GM21367 (cell line): ENCODE results near the gene FCN1.
"Not testable (repeated sequence)": the region's sequence is repeated elsewhere in the genome, so short reads cannot be mapped to it uniquely, and the experiment has no call there.

ENCODE experiments used
- ATAC-seq: cut with Tn5 transposase; IDR thresholded peaks from one replicate; pipeline ENCODE4 v1.9.1; 2021; ENCODE audit not compliant: unreplicated experiment

The FCN1 gene

DNA sequence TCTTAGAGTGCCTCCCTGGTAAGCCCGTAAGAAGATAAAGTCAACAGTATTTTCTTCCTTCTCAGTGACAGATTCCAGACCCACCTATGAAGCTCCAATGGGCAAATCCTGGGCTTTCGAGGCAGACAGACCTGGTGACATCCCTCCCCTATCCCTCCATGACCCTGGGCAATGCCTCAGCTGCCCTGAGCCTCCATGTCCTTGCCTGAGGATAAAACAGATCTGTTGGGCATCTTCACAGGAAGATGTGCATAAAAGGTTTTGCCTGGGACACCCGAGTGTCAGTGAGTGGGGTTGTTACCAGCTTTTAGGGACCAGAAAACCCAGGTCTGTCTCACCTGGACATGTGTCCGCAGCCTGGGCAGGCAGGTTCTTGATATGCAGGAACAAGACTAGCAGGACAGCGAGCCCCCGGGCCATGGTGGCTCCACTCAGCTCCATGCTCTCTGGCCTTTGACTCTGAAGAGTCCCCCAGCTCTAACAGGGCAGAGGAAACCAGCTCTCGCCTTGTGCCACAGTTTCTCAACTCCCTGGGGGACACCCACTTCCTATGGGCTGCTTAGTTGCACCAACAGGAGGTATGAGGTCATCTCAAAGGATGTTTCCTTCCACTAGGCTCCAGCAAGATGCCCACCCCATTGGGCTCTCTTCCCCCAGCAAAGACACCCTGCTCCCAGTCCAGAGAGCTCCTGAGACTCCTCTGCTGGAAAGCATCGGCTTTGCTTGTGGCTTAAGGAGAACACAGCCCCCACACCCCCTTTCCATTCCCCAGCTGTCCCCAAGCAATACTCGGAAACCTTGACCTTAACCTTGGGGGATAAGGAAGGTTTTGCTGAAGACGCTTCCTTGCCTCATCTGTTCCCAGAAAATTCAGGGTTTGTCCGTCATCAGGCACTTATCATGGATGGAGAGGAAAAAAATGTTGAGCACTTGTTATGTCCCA, at the start of gene FCN1:
Gene FCN1, minus strand, starts transcription at position 482 of the 943 bp plus-strand sequence. Its CDS starts 41 bp downstream, at position 441.
- no peak for ATAC-seq

DNA sequence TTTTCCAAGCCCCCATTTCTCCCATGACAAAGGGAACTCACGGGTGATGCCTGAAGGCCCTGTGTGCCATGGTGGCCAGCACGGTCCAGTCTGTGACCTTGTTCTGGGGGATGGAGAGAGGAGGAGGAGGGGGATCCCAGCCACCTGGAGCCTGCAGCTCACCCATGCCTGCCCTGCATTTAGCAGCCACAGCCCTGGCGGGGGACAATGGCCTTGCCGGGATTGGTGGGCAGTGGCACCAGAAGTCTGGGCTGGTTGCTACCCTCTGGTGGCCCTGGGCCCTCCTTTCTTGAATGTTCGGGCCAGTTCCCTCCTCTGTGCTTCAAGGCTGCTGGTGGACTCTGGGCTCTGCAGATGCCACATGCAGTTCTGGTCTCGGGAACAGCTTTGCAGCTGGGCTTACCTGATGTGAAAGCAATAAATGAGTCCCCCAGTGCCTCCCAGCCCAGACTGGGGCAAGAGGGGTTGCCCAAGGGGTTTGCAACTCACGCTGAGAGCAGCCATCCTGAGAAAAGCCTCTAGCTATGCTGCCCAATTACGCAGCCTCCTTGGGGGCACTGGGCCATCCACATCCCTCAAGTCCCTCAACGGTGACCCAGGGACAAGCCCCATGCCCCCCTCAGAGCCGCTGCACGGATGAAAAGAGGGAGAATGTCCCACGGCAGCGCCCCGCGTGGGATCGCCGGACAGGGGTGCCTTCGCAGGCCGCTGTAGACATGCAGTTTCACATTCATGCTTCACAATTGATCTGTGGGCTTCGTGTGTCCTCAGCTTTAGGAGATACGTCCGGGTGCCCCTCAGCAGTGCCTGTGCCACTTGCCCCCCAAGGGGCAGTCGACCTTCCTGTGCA, 49.2 kb upstream of the FCN1 start:
- ATAC-seq = no peak

DNA sequence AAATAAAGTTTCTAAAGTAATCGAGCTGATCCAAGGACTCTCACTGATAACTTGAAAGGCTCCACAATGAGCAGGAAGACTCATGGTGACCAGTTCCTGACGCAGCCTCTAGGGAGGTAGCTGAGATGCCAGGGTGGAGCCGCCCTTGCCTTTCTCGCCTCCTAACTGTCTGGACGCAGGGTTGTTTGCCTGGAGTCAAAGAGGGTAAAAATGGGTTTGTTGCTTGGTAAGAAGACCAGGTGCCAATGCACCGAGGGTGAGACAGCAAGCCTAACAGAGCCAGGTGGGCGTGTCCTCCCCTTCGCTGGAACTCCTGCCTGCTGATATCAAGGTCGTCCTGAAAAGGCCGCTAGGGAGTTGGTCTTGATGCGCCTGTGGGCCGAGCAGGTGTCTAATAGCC, 48.6 kb upstream of the FCN1 start:
- ATAC-seq = no peak

DNA sequence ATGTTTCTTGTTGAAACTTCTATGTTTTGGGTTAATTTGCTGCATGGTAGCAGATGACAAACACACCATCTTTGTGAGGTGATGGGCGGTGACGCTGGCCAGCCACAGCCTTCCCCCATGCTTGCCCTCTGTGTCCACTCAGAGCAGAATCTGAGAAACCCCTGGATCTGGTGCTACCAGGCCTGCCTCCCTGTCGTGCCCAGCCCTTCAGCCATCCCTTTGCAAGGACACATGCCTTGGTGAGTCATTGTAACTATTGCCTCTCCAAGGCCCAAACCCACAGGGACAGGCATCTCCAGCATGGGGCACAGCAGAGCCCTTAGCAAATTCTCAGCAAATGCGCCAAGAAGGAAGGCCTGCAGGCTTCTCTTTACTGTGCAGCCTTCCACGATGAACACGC, 48.1 kb upstream of the FCN1 start:
- ATAC-seq = no peak

DNA sequence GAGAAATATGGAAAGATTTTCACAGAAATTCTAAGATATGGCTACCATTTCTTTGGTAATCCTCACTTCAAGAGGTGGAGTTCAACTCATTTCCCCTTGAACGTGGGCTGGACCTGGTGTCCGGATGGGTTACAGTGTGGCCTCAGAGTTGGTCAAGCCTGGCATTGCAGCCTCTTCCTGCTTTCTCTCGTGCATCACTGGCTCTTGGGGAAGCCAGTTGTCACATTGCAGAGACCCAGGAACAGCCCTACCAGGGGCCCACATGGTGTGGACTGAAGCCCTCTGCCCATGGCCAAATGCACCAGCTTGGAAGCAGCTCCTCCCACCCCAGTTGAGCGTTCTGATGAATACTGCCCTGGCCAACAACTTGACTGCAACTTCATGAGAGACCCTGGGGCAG, 47.7 kb upstream of the FCN1 start:
- ATAC-seq = no peak

DNA sequence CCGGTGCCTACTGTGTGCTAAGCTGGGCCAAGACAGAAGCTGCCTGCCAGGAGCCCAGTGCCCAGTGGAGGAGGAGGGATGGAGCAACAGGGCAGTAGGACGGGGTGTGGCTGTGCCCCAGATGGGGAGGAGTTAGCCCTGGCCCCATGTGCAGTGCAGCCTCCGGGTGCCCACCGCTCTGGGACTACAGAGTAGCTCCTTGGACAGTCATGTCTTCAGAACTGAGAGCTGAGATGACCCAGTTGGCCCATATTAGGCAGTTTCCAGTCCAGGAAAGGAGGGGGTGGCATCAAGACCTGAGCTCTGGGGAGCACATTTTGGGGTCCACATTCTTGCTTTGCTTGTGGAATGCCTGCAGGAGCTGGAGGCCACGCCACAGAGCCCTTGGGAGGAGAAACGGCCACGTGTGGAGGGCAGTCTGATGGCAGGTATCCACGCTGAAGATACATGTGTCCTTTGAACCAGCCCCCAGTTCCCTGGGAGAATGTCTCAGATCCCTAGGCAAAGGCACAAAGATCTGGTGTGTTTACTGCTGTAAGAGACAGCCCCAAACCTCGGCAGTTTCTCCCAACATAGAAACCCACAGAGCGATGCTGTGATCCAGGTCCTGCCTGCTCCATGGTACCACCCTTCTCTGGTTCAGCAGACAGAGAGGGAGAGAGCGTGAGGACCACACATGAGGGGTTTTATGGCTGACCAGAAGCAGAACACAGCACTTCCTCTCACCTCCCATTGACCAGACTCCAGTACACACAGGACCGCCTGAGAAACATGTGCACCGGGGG, 46.8 kb upstream of the FCN1 start:
- ATAC-seq = no peak

DNA sequence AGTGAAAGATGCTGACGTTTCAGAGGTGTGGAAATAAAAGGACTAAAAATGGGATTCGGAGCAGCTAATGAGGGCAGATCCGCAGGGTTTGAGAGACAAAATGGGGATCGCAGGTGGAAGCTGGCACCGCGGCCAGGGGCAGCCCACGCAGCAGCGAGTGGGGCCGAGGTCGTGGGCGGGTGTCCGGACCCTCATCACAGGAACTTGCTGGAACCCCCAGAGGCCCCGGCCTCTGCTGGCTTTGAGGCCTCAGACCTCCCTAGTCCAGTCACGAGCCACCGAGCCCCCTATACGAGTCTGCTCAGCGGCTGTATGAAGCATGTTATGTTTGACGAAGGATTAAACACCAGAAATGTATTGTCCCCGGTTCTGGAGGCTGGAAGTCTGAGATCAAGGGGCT, 45.8 kb upstream of the FCN1 start:
- ATAC-seq = no peak

DNA sequence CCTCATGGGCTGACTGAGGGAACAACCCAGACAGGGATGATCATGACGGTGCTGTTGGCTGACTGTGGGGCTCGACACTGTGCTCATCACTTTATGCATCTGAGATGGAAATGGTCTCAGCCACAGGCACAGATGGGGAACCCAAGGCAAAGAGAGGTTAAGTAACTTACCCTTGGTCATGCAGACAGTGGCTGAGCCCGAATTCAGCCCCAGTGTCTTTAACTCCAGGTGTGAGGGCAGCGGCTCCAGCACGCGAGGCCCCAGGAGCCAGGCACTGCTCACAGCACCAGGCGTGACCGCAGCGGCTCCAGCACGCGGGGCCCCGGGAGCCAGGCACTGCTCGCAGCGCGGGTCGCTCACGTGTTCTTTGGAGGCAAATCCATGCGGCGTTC, 45.3 kb upstream of the FCN1 start:
- ATAC-seq = no peak

DNA sequence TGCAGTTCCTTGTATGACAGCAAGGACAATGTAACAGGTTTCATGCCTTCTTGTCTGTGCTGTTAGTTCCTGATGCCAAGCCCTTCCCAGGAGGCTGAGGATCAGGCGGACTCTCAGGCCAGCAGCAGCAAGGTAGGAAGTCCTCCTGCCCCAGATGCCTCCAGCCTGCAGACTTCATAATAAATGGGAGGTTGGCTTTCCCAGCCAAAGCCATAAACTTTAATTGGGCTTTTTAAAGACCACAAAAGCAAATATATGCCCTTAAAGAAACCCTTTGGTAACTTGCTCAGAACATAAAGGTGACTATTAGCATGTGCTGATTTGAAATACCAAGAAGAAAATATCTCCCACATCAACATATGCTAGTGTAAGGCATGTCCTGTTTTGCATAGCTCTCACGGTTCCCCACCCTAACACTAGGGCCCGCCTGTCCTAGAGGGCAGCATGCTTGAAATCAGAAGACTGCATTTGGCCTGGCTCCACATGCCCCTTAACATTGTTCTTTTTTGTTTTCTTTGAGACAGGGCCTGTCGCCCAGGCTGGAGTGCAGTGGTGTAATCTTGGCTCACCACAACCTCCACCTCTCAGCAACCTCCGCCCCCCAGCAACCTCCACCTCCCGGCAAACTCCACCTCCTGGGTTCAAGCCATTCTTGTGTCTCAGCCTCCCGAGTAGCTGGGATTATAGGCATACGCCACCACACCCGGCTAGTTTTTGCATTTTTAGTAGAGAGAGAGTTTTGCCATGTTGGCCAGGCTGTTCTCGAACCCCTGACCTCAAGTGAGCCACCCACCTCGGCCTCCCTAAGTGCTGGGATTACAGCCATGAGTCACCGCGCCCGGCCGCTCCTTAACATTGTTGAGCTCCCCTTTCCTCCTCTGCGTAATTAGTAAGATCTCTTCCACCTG, 44.6 kb upstream of the FCN1 start:
- ATAC-seq = no peak

DNA sequence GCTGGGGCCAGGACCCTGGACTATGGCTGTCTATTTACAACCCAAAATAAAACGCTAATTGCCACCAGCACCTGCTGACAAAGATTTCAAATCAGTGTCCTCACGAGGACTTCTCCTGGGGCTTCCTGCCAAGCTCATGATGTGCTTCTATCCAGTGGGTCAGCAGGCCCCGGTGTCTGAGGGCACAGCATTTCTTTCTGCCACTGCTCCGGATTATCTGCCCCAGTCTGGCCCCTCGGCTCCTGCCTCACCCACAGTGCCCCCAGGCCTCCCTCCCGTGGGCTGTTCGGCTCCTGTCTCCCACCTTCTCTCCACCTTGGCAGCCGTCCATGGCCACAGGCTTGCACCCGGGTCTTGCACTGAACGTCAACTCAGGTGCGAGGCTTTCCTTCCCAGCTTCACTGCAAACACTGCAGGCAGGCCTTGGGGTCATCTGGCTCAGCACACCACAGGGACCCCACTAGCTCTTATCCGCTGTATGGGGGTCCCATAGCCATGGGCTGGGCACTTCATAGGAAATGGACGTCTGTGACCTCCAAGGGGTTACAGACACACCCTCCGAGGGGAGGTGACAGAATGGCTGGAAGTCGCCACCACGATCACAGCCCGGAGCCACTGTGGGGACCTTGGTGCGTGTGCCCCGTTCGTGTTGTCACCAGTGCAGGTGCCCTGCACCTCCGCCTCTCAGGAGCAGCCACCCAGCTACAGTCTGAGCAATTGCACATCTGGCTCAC, 43.8 kb upstream of the FCN1 start:
- ATAC-seq = no peak

DNA sequence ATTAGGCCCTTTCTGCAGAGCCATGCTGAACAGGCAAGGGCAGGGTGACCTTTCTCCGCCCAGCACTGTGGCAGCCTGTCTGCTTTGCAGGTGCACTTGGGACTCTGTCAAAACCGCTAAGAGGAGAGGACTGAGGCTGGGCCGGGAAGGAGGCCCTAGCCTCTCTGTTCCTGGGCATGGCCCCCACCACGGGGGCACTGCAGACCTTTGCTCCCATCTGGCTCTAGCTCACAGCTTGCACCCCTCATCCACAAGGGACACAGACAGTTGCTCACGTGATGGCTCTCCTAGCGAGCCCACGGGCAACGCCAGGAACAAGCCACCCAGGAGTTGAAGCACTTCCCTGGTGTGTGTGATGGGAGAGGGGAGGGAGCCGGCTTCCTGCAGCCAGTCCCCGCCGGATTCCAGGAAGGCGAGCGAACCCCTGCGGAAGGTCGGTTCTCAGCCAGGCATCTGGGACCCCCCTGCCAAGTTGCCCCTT, 43.0 kb upstream of the FCN1 start:
- no peak for ATAC-seq

DNA sequence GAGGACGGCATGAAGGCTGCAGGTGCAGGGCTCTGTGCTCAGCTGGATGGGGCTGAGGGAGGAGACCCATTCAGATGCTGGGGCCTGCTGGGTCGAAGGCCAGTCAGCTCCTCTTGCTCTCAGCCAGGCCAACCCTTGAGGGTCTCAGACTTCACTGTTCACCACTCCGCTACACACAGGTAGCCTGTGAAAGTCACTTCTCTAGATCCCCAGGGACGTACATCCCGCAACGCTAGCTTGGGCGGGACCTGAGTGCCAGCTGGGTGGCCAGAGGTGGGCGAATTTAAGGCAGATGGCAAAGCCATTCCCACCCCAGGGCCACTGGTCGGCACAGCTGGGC, 42.2 kb upstream of the FCN1 start:
- no peak for ATAC-seq

DNA sequence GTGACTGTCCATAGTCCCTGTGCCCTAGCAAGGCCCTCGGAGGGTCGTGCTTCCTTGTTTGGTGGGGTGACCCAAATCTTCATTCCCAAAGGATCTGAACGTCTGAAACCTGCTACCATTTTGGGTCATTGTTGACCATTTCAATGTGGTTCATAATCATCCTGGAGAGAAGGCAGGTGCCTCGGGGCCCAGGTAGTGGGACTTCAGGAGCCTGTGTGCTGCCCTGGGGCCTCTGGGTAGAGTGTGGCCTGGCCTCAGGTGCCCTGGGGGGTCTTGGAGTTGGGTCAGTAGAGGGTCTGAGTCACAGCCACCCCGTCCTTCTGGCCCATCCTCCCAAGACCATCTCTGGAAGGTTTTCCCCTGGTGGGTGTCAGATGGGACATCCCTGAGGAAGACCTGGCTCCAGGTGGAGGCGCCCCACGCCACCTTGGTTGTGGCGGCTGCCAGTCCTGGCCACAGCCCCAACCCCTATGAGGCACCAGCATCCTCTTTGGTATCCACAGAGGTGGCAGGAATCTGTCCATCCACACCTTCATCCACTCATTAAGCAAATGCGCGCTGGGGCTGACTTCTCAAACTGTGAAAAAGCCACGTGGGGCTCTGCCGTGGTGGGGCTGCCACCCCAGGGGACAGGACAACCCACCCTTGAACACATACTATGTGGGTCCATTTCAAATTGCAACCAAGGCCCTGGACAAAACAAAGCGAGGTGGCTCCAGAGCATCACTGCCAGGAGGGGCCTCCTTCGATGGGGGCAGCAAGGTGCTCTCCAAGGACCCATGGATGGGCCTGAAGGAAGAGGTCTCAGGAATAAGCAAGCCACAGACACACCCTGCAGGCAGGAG, 41.6 kb upstream of the FCN1 start:
- no peak for ATAC-seq

DNA sequence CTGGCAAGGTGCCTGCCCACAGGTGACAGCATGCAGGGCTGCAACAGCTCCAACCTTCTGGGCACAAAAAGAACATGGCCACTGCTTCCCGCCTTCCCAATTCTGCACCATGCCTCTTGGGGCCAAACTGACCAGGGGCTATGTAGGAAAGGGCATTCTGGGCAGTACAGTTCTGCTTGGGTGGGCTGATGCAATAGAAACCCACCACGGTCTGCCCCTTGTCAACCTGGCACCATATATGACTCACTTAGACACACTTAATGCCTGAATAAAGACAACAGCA, 40.2 kb upstream of the FCN1 start:
- no peak for ATAC-seq

DNA sequence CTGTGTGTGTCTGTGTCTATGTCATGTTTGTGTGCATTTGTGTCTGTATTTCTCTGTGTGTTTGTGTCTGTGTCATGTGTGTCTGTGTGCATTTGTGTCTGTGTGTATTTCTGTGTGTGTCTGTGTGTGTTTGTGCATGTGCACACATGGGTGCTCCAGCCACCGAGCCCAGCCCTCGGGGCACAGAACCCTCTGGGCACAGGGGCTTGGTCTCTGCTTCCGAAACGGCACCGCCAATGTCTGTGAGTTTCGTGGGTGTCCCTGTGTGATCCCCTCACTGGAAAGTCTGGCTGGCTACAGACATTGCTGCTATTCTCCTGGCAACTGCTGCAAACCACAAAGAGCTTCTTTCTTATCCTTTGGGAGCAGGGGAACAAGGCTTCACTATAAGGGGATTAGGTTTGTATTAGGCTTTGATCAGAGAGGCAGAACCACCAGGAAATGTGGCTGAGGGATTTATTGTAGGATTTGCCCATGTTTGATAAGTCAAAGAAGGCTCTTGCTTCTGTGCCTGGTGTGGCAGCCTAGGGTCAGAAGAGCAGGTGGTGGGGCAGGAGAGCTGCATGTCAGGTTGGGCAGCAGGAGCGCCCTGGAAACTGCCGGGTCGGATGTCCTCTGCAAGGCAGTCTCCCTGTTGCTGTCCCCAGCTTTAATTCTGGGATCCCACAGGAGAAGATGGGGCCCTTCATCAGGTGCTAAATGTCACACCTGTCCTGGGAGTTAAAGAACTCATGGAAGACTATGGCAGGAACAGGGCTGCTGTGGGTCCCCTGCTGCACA, 39.6 kb upstream of the FCN1 start:
- no peak for ATAC-seq

DNA sequence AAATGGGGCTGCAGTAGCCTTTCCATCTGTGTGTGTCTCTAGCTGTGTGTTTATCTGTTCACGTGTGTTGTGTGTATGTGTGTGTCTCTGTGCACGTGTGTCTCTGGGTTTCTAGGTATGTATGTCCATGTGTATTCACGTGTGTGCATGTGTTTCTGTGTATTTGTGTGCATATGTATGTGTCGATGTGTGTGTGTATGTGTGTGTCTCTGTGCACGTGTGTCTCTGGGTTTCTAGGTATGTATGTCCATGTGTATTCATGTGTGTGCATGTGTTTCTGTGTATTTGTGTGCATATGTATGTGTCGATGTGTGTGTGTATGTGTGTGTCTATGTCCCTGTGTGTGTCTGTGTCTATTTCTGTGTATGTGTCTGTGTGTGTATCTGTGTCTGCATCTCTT, 38.7 kb upstream of the FCN1 start:
- ATAC-seq = not testable (repeated sequence)

DNA sequence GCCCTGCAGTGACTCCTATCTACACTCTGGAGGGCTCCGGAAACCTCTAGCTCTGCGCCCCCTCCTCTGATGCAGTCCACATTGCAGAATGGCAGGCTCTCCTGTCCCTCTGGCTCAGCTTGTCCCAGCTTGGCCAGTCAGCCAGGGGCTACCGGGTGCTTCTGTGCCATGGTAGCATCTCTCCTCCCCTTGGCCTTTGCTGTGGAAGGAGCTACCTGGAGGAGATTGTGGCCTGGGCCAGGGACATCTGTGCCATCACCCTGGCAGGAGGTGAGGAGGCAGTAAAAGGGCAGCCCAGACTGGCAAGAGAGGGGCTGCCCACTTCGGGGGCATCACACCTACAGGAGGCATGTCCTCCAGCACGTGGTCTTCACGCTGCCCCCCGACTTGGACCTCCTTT, 38.1 kb upstream of the FCN1 start:
- ATAC-seq = no peak

DNA sequence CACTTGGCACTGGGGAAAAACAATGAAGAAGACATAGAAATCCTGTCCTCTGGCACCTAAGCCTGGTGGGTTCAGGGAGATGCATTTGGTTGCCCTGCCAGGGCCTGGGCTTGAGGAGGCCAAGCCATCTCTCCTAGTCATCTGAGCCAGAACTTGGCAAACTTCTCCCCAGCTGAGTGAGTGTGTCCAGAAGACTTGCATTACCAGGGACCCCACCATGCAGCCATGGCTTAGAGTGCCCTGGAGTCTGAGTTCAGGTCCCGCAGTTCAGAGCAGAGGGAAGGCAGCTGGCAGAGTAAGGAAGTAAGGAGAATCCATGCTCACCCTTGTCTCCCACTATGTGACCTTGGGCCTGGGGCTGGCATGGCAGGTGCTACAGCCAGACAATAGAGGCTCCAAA, 37.4 kb upstream of the FCN1 start:
- no peak for ATAC-seq
